ENCODE measurements around the gene SPG11. TPM values are rescaled to one million over a fixed set of nuclear protein-coding genes. Genes with fewer than 3 reads are reported as not detected.

SPG11 gene
- total and polyA plus RNA-seq, 8 donors: 12.1 to 240 (median 104) TPM

GRCh38 chr15:44588541-44588940 is 74.9 kb downstream of the SPG11 start:
- no peaks in the 10 kb centered on the region for H3K4me1 ChIP-seq
- H3K4me3 ChIP-seq: no peak overlapping the region
- peaks cover 79 to 100% (median 100%) of the 10 kb centered on the region in 4 donors for H3K36me3 ChIP-seq
- WGBS, 5 donors: 48 to 58% (median 51%) methylated on average over 5 of the region's 5 CpGs
- no peak for DNase-seq
- no peaks in the 10 kb centered on the region for H3K9me3 ChIP-seq
- no peak for TF ChIP-seq EP300 (IDR thresholded peaks at IDR 0.05)
- TF ChIP-seq POLR2AphosphoS5 (IDR thresholded peaks at IDR 0.05): no peak
- no peak for TF ChIP-seq POLR2A (IDR thresholded peaks at IDR 0.05)
- TF ChIP-seq, protein P1, sequence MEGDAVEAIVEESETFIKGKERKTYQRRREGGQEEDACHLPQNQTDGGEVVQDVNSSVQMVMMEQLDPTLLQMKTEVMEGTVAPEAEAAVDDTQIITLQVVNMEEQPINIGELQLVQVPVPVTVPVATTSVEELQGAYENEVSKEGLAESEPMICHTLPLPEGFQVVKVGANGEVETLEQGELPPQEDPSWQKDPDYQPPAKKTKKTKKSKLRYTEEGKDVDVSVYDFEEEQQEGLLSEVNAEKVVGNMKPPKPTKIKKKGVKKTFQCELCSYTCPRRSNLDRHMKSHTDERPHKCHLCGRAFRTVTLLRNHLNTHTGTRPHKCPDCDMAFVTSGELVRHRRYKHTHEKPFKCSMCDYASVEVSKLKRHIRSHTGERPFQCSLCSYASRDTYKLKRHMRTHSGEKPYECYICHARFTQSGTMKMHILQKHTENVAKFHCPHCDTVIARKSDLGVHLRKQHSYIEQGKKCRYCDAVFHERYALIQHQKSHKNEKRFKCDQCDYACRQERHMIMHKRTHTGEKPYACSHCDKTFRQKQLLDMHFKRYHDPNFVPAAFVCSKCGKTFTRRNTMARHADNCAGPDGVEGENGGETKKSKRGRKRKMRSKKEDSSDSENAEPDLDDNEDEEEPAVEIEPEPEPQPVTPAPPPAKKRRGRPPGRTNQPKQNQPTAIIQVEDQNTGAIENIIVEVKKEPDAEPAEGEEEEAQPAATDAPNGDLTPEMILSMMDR (IDR thresholded peaks at IDR 0.05): no peak
- H3K27ac ChIP-seq: no peak overlapping the region
- no peaks in the 10 kb centered on the region for H3K27me3 ChIP-seq
- intact Hi-C loops (cut with DNase I; ENCODE audit: low total_unique reads): no loop called here

GRCh38 chr15:44585633-44586032 is 77.8 kb downstream of the SPG11 start:
- intact Hi-C loops (cut with DNase I; ENCODE audit: low total_unique reads): no loop called here
- TF ChIP-seq POLR2AphosphoS5 (IDR thresholded peaks at IDR 0.05) (no peak), EP300 (IDR thresholded peaks at IDR 0.05) (no peak), POLR2A (IDR thresholded peaks at IDR 0.05) (no peak)
- TF ChIP-seq, protein P1 (IDR thresholded peaks at IDR 0.05): no peak
- no peak for DNase-seq
- Histone ChIP-seq H3K27ac (no peak overlapping the region), H3K27me3 (no peaks in the 10 kb centered on the region), H3K9me3 (no peaks in the 10 kb centered on the region), H3K4me3 (no peak overlapping the region), H3K36me3 (peaks cover 62 to 100% (median 99%) of the 10 kb centered on the region in 4 donors), H3K4me1 (no peaks in the 10 kb centered on the region)
- WGBS, 5 donors: 80 to 95% (median 85%) methylated on average over 2 of the region's 2 CpGs

DNA sequence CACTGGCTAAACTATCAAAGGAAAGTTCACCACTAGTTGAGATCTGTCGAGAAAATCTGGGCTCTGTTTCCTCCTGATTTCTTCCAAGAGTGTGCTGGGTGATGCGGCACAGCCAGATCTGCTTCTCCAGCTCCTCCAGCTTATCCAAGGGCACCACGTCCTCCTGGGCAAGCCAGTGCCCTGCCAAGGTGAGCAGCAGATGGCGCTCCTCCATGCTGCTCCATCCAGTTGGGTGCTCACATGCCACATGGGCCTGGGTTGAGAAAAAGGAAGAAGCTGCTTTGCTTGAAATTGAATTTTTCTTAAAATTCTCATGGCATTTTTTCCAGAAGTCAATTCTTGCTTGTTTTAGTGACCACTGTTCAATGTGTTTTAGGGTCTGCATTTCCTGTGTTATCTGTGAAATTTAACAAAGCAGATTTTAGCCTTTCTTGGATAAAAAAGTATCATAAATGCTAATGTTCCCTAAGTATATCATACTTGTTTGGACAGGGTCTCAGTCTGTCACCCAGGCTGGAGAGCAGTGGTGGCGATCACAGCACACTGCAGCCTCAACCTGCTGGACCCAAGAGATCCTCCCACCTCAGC is 79.2 kb downstream of the SPG11 start:
- TF ChIP-seq POLR2AphosphoS5 (IDR thresholded peaks at IDR 0.05) (no peak), EP300 (IDR thresholded peaks at IDR 0.05) (no peak)
- TF ChIP-seq, protein P1 (IDR thresholded peaks at IDR 0.05): peak in 2 of 7 experiments; percentile 10 to 29
- Histone ChIP-seq H3K27me3 (no peaks in the 10 kb centered on the region), H3K9me3 (no peaks in the 10 kb centered on the region), H3K4me1 (peaks cover 0 to 6% (median 0%) of the 10 kb centered on the region in 4 donors), H3K4me3 (no peak overlapping the region), H3K36me3 (peaks cover 48 to 99% (median 93%) of the 10 kb centered on the region in 4 donors), H3K27ac (no peak overlapping the region)
- WGBS, 5 donors: 79 to 86% (median 80%) methylated on average over 5 of the region's 5 CpGs
- intact Hi-C loops (cut with DNase I; ENCODE audit: low total_unique reads): no loop called here
- peak; percentile 63 to 64 for DNase-seq

- intact Hi-C loops (cut with DNase I; ENCODE audit: low total_unique reads): no loop called here
- Histone ChIP-seq H3K27ac (no peak overlapping the region), H3K36me3 (peaks cover 23 to 67% (median 62%) of the 10 kb centered on the region in 4 donors), H3K4me1 (peaks cover 0 to 13% (median 0%) of the 10 kb centered on the region in 4 donors), H3K4me3 (no peak overlapping the region), H3K9me3 (no peaks in the 10 kb centered on the region), H3K27me3 (no peaks in the 10 kb centered on the region)
- 59 to 83% (median 72%) methylated on average over 2 of the region's 2 CpGs for WGBS, 5 donors
- DNase-seq: peak in 1 of 2 donors; percentile 19
- TF ChIP-seq, protein P1 (IDR thresholded peaks at IDR 0.05): no peak
- no peak for TF ChIP-seq POLR2A (IDR thresholded peaks at IDR 0.05)
- TF ChIP-seq POLR2AphosphoS5 (IDR thresholded peaks at IDR 0.05): no peak
- no peak for TF ChIP-seq EP300 (IDR thresholded peaks at IDR 0.05)
These were observed 83.4 kb downstream of the SPG11 start for GRCh38 chr15:44580105-44580504.
